Smooth muscle cell of the brain vasculature (primary cell): ENCODE data around the gene MLLT10.
"Not testable (repeated sequence)": the region's sequence is repeated elsewhere in the genome, so short reads cannot be mapped to it uniquely, and the experiment has no call there.

Source experiments
- DNase-seq: peaks from one replicate; pipeline ENCODE4 v3.0.0-alpha.2; 2012; ENCODE audit warnings: low read depth, low spot score

The MLLT10 gene

GRCh38 chr10:21579291-21579690 lies 45.3 kb downstream of the MLLT10 start:
- no peak for DNase-seq

DNA sequence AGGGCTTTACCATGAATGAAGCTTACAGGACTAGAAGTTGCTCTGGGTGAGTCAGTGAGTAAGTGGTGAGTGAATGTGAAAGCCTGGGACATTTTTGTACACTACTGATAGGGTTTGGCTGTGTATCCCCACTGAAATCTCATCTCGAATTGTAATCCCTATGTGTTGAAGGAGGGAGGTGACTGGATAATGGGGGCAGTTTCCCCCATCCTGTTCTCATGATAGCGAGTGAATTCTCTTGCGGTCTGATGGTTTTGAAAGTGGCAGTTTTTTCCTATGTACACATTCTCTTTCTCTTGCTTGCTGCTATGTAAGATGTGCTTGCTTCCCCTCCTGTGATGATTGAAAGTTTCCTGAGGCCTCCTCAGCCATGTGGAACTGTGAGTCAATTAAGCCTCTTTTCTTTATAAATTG lies 47.4 kb downstream of the MLLT10 start:
- not testable (repeated sequence) for DNase-seq

GRCh38 chr10:21584834-21585530 lies 51.0 kb downstream of the MLLT10 start:
- DNase-seq: no peak

- DNase-seq: no peak
These were observed 53.4 kb downstream of the MLLT10 start for GRCh38 chr10:21587391-21587790.

DNA sequence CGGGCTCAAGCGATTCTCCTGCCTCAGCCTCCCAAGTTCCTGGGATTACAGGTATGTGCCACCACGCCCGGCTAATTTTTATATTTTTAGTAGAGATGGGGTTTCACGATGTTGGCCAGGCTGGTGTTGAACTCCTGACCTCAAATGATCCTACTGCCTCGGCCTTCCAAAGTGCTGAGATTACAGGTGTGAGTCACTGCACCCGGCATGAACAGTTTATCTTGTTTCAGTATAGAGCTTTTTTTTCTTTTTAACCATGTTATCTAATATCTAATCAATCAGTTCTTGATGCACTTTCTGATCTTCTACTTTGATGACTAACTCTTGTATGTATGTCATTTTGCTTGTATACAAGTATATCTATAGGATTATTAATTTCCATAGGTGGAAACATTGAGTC lies 54.1 kb downstream of the MLLT10 start:
- DNase-seq: not testable (repeated sequence)

DNA sequence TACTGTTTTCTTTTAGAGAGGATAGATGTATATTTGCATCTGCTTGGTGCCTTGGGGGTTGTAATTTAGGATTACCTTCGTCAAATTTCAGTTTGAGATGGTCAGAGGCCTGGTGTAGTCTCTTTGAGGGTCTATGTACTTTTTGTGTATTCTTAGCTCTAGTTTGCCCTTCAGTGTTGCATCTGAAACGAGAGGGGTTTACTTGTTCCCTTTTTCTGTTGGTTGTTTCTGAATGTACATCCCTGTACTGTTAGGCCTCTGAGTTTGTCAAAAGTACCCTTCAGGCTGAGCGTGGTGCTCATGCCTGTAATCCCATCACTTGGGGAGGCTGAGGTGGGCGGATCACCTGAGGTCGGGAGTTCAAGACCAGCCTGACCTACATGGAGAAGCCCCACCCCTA lies 60.0 kb downstream of the MLLT10 start:
- DNase-seq: no peak

DNA sequence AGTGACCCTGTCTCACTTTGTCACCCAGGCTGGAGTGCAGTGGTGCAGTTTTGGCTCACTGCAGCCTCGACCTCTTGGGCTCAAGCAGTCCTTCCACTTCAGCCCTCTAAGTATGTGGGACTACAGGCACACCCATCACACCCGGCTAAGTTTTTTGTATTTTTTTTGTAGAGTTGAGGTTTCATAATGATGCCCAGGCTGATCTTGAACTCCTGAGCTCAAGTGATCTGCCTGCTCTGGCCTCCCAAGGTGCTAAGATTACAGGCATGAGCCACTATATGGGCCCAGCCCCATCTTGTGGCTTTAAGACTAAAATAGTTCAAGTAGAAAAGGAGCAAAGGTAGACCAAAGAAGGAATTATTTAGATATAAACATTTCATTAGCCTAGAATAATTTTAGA lies 65.5 kb downstream of the MLLT10 start:
- no peak for DNase-seq

GRCh38 chr10:21600804-21601433 lies 66.9 kb downstream of the MLLT10 start:
- no peak for DNase-seq

DNA sequence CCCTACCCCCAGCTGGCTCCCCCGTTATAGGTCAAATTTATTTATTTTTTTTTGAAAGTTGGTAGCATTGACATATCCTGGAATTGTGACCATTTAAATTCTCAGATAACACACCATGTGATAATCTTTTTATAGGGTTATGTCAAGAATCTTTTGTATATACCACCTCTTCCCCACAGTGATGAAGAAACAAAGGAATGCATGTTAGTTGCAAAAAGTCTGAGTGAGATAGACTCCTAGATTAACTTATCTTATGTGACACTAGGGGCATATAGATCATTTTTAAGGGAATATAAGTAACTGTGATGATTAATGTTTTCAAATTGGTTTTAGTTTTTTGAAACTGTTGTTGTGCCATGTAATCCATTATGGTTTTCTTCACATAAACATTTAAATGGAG lies 68.3 kb downstream of the MLLT10 start:
- DNase-seq: no peak

DNA sequence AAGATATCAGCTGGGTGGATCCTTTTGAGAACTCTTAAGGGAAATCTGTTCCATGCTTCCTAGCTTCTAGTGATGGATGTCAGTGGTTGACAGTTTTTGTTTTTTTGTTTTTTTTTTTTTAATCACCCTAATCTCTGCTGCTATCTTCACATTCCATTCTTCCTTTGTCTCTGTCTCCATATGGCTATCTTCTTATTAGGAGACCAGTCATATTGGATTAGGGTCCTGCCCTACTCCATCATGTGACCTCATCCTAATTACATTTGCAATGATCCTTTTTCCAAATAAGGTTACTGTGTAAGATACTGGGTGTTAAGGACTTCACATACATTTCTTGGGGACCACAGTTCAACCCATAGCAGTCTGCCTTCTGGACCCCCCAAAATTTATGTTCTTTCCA lies 69.7 kb downstream of the MLLT10 start:
- no peak for DNase-seq

- no peak for DNase-seq
These were observed 70.6 kb downstream of the MLLT10 start for GRCh38 chr10:21604651-21605050.

DNA sequence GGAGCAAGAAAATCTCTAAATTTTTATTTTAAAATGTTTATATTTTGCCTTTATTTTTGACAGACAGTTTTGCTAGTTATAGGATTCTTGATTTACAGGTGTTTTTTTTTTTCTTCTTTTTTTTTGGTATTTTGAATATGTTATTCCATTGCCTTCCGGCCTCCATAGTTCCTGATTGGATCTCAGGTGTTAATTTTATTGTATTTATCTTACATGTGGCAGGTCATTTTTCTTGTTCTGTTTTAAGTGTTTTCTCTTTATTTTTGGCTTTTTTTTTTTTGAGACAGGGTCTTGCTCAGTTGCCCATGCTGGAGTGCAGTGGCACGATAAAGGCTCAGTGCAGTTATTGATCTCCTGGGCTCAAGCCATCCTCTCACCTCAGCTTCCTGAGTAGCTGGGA lies 73.9 kb downstream of the MLLT10 start:
- DNase-seq: no peak

- no peak for DNase-seq
These were observed 80.0 kb downstream of the MLLT10 start for GRCh38 chr10:21614000-21614399.

GRCh38 chr10:21617267-21617666 lies 83.2 kb downstream of the MLLT10 start:
- DNase-seq: no peak

- DNase-seq: no peak
These were observed 89.3 kb downstream of the MLLT10 start for GRCh38 chr10:21623291-21623690.

DNA sequence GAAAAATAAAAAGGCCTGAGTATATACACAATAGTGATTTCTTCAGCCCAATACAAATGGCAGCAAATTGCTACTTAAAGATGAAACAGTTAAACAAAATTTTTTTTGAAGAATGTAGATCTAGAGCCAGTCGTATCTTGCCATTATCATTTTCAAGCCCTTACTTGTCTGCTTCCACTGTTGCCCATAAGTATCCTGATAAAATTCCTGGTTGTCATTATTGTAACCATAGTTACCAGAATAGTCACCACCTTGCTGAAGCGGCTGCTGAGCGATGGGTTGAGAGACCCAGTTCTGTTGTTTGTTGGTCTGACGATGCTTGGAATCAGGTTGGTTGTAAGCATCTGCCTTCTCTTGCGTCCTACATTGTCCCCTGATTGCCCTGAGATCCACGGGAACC lies 90.4 kb downstream of the MLLT10 start:
- not testable (repeated sequence) for DNase-seq

GRCh38 chr10:21624951-21625350 lies 90.9 kb downstream of the MLLT10 start:
- DNase-seq: no peak

- no peak for DNase-seq
These were observed 91.7 kb downstream of the MLLT10 start for GRCh38 chr10:21625623-21626229.

- no peak for DNase-seq
These were observed 92.6 kb downstream of the MLLT10 start for GRCh38 chr10:21626457-21627161.

GRCh38 chr10:21627331-21627730 lies 93.3 kb downstream of the MLLT10 start:
- DNase-seq: no peak

- no peak for DNase-seq
These were observed 94.0 kb downstream of the MLLT10 start for GRCh38 chr10:21628023-21628422.

DNA sequence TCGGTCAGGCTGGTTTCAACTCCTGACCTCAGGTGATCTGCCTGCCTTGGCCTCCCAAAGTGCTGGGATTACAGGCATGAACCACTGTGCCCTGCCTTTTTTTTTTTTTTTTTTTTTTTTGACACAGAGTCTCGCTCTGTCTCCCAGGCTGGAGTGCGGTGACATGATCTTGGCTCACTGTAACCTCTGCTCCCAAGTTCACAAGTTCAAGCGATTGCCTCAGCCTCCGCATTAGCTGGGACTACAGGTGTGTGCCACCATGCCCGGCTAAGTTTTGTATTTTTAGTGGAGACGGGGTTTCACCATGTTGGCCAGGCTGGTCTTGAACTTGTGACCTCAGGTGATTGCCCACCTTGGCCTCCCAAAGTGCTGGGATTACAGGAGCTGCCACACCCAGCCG lies 94.6 kb downstream of the MLLT10 start:
- DNase-seq: not testable (repeated sequence)
